ENCODE measurements around the gene PLK3.

The PLK3 gene

DNA sequence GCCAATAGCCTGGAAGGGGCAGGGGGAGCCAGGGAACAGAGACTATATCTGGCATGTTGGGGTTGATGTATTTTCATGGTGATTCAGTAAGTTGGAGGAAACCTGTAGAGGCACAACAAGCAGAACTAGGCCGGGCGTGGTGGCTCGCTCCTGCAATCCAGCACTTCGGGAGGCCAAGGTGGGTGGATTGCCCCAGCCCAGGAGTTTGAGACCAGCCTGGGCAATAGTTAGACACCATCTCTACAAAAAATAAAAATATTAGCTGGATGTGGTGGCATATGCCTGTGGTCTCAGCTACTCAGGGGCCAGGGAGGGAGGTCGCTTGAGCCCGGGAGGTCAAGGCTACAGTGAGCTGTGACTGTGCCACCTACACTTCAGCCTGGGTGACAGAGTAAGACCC, 53.0 kb downstream of the PLK3 start:
- TF ChIP-seq, protein P1, sequence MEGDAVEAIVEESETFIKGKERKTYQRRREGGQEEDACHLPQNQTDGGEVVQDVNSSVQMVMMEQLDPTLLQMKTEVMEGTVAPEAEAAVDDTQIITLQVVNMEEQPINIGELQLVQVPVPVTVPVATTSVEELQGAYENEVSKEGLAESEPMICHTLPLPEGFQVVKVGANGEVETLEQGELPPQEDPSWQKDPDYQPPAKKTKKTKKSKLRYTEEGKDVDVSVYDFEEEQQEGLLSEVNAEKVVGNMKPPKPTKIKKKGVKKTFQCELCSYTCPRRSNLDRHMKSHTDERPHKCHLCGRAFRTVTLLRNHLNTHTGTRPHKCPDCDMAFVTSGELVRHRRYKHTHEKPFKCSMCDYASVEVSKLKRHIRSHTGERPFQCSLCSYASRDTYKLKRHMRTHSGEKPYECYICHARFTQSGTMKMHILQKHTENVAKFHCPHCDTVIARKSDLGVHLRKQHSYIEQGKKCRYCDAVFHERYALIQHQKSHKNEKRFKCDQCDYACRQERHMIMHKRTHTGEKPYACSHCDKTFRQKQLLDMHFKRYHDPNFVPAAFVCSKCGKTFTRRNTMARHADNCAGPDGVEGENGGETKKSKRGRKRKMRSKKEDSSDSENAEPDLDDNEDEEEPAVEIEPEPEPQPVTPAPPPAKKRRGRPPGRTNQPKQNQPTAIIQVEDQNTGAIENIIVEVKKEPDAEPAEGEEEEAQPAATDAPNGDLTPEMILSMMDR (conservative IDR thresholded peaks at IDR 0.05; ENCODE audit: control insufficient read depth, insufficient read depth, low read depth, low read length), result no peak
- no peak overlapping the region for H3K4me3 ChIP-seq (ENCODE audit: control insufficient read depth, low read depth, low read length)
- no peak for DNase-seq (ENCODE audit: low read depth)

DNA sequence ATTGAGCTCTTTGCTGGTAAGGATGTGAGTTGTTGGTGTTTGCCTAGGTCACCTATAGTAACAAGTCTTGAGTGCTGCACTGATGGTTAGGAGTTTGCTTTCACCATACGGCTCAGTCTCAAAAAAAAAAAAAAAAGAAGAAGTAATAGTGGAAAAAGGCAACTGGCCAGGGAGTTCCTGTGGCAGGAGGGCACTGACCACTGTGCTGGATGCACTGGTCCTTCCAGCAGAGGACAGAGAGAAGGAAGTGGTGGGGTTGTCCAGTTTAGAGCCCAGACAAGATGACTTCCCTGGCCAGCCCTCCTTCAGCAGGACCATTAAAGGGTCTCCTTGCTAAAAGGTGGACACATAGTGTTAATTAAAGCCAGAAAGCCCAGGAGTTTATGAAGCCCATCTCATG, 54.8 kb downstream of the PLK3 start:
- no peak overlapping the region for H3K4me3 ChIP-seq (ENCODE audit: control insufficient read depth, low read depth, low read length)
- no peak for DNase-seq (ENCODE audit: low read depth)
- TF ChIP-seq, protein P1 (conservative IDR thresholded peaks at IDR 0.05; ENCODE audit: control insufficient read depth, insufficient read depth, low read depth, low read length), result no peak
